K562 (cell line): ENCODE measurements around the gene MT1A. TPM values are rescaled to one million over a fixed set of nuclear protein-coding genes. Genes with fewer than 3 reads are reported as not detected.

Source experiments
- CSDE1 ChIP-seq, 2 experiments: fragments of 450-650 bp; IDR thresholded peaks; 2 replicates each; pipeline ENCODE4 v1.6.1; 2016; ENCODE audit warnings: mild to moderate bottlenecking in 1 of 2
- DIDO1 ChIP-seq: fragments of 450-650 bp; IDR thresholded peaks from 2 replicates; pipeline ENCODE4 v1.6.1; 2016; ENCODE audit warnings: low read depth, missing biosample characterization, missing genetic modification characterization
- ERF ChIP-seq: fragments of 450-650 bp; formaldehyde crosslinking; IDR thresholded peaks from 2 replicates; pipeline ENCODE4 v1.4.0; 2020; ENCODE audit warnings: mild to moderate bottlenecking, mixed read lengths
- MTA1 ChIP-seq: fragments of 450-650 bp; IDR thresholded peaks from 2 replicates; pipeline ENCODE4 v1.6.1; 2017; ENCODE audit warnings: borderline replicate concordance
- NCOA6 ChIP-seq: fragments of 450-650 bp; IDR thresholded peaks from 2 replicates; pipeline ENCODE4 v1.6.1; 2017; ENCODE audit warnings: mild to moderate bottlenecking
- NFE2 ChIP-seq: IDR thresholded peaks from 2 replicates; pipeline ENCODE4 v1.6.1; 2014; ENCODE audit warnings: antibody characterized with exemption, low read depth
- NR2F6 ChIP-seq: fragments of 450-650 bp; formaldehyde crosslinking; IDR thresholded peaks from 2 replicates; pipeline ENCODE4 v1.4.0; 2020; ENCODE audit warnings: mild to moderate bottlenecking
- ZBTB7A ChIP-seq: IDR thresholded peaks from 2 replicates; pipeline ENCODE4 v1.6.1; 2011; ENCODE audit warnings: low read depth, mild to moderate bottlenecking, low read length, moderate library complexity, borderline replicate concordance; ENCODE audit not compliant: control insufficient read depth
- ZNF263 ChIP-seq: sonication (generic); formaldehyde crosslinking; IDR thresholded peaks from 2 replicates; pipeline ENCODE4 v1.8.0; 2022; ENCODE audit warnings: mild to moderate bottlenecking, missing genetic modification reagents, borderline replicate concordance
- polyA plus RNA-seq, 8 experiments: library from polyadenylated mRNA; depleted of rRNA in 4 of 8; stranded (reverse) in 5 of 8; unstranded in 3 of 8; fragments of >200 nt; fragmentation: Nextera tagmentation in 2 of 8; fragmentation: Illumina TruSeq in 1 of 8; extraction: Ambion mirVana in 2 of 8; extraction: Trizol in 1 of 8; gene quantifications; 2 replicates each; pipeline versions ENCODE4 v1.2.1 to v1.2.3, GENCODE V29; 2011 to 2014; ENCODE audit warnings: inconsistent platforms in 1 of 8, missing spikeins in 1 of 8
- total RNA-seq, 7 experiments: library from RNA; depleted of rRNA in 6 of 7; stranded (reverse); fragments of >200 nt in 6 of 7; fragmentation: Illumina TruSeq in 2 of 7; extraction: Trizol in 2 of 7; gene quantifications; 2 replicates each; pipeline versions ENCODE4 v1.2.1 to v1.2.3, GENCODE V29; 2011 to 2021; ENCODE audit warnings: low replicate concordance in 1 of 7
- TF ChIP-seq, protein P1 (sequence below): fragments of 250-450 bp; sonication (Bioruptor Pico); IDR thresholded peaks from 2 replicates; pipeline ENCODE4 v1.9.0; 2021; ENCODE audit warnings: mild to moderate bottlenecking, inconsistent platforms
- TF ChIP-seq, protein P2 (sequence below), 2 experiments: fragments of 450-650 bp; IDR thresholded peaks; 2 replicates each; pipeline ENCODE4 v1.6.1; 2016
- TF ChIP-seq, protein P3 (sequence below): sonication (generic); formaldehyde crosslinking; IDR thresholded peaks from 2 replicates; pipeline ENCODE4 v1.8.1; 2023; ENCODE audit warnings: mild to moderate bottlenecking, missing genetic modification reagents, moderate library complexity
- TF ChIP-seq, protein P4 (sequence below), 2 experiments: IDR thresholded peaks; 2 replicates each; pipeline ENCODE4 v1.6.1; 2012; ENCODE audit warnings: improper control_type of control experiment in 2 of 2, low read depth in 2 of 2, low read length in 2 of 2, borderline replicate concordance in 1 of 2

The MT1A gene
- total and polyA plus RNA-seq, 9 of the 15 experiments (the other 6 are each of a cell fraction or from before 2014, with no cell fraction given): 0.23 TPM; not detected in 8

DNA sequence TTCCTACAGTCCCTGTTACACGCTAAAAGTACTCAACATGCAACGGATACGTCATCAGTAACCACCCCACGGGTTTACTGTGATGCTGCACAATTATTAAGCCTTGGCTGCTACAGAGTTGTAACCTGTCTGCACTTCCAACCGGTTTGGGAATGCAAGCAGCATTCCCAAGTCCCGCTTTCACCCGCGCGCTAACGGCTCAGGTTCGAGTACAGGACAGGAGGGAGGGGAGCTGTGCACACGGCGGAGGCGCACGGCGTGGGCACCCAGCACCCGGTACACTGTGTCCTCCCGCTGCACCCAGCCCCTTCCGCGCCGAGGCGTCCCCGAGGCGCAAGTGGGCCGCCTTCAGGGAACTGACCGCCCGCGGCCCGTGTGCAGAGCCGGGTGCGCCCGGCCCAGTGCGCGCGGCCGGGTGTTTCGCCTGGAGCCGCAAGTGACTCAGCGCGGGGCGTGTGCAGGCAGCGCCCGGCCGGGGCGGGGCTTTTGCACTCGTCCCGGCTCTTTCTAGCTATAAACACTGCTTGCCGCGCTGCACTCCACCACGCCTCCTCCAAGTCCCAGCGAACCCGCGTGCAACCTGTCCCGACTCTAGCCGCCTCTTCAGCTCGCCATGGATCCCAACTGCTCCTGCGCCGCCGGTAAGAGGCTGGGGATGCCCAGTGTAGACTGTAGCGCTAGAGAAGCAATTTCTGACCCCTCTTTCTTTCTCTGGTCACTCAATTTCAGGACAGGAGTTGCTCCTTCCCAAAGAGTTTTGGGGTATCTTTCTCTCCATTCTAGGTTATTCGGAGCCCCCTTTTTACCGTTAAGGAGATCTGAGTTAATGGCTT is 30.2 kb upstream of the MT1A start, which contains the start of gene MT2A (continued):
- TF ChIP-seq, protein P1, sequence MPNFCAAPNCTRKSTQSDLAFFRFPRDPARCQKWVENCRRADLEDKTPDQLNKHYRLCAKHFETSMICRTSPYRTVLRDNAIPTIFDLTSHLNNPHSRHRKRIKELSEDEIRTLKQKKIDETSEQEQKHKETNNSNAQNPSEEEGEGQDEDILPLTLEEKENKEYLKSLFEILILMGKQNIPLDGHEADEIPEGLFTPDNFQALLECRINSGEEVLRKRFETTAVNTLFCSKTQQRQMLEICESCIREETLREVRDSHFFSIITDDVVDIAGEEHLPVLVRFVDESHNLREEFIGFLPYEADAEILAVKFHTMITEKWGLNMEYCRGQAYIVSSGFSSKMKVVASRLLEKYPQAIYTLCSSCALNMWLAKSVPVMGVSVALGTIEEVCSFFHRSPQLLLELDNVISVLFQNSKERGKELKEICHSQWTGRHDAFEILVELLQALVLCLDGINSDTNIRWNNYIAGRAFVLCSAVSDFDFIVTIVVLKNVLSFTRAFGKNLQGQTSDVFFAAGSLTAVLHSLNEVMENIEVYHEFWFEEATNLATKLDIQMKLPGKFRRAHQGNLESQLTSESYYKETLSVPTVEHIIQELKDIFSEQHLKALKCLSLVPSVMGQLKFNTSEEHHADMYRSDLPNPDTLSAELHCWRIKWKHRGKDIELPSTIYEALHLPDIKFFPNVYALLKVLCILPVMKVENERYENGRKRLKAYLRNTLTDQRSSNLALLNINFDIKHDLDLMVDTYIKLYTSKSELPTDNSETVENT (CRISPR knock-in tag): peak; percentile 55; the same call in 1 of the 2 replicates
- TF ChIP-seq MTA1: no peak
- TF ChIP-seq NR2F6 (CRISPR knock-in tag): no peak
- TF ChIP-seq NFE2: peak; percentile 87
- peak; percentile 18; the same call in 1 of the 2 replicates for TF ChIP-seq ZBTB7A
- no peak for TF ChIP-seq DIDO1 (tag)
- TF ChIP-seq, protein P2, sequence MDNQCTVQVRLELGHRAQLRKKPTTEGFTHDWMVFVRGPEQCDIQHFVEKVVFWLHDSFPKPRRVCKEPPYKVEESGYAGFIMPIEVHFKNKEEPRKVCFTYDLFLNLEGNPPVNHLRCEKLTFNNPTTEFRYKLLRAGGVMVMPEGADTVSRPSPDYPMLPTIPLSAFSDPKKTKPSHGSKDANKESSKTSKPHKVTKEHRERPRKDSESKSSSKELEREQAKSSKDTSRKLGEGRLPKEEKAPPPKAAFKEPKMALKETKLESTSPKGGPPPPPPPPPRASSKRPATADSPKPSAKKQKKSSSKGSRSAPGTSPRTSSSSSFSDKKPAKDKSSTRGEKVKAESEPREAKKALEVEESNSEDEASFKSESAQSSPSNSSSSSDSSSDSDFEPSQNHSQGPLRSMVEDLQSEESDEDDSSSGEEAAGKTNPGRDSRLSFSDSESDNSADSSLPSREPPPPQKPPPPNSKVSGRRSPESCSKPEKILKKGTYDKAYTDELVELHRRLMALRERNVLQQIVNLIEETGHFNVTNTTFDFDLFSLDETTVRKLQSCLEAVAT (IDR thresholded peaks at IDR 0.05): peak in 1 of 2 experiments; percentile 21; a peak in 1 of 4 replicates
- TF ChIP-seq NCOA6: no peak
- peak; percentile 84 for TF ChIP-seq ERF
- no peak for TF ChIP-seq ZNF263
- TF ChIP-seq, protein P3, sequence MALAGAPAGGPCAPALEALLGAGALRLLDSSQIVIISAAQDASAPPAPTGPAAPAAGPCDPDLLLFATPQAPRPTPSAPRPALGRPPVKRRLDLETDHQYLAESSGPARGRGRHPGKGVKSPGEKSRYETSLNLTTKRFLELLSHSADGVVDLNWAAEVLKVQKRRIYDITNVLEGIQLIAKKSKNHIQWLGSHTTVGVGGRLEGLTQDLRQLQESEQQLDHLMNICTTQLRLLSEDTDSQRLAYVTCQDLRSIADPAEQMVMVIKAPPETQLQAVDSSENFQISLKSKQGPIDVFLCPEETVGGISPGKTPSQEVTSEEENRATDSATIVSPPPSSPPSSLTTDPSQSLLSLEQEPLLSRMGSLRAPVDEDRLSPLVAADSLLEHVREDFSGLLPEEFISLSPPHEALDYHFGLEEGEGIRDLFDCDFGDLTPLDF: no peak
- TF ChIP-seq CSDE1 (IDR thresholded peaks at IDR 0.05): no peak
- TF ChIP-seq, protein P4, sequence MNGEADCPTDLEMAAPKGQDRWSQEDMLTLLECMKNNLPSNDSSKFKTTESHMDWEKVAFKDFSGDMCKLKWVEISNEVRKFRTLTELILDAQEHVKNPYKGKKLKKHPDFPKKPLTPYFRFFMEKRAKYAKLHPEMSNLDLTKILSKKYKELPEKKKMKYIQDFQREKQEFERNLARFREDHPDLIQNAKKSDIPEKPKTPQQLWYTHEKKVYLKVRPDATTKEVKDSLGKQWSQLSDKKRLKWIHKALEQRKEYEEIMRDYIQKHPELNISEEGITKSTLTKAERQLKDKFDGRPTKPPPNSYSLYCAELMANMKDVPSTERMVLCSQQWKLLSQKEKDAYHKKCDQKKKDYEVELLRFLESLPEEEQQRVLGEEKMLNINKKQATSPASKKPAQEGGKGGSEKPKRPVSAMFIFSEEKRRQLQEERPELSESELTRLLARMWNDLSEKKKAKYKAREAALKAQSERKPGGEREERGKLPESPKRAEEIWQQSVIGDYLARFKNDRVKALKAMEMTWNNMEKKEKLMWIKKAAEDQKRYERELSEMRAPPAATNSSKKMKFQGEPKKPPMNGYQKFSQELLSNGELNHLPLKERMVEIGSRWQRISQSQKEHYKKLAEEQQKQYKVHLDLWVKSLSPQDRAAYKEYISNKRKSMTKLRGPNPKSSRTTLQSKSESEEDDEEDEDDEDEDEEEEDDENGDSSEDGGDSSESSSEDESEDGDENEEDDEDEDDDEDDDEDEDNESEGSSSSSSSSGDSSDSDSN (IDR thresholded peaks at IDR 0.05; ENCODE audit: borderline replicate concordance in 1 of 2, low read depth in 2 of 2, low read length in 2 of 2): peak in 1 of 2 experiments; percentile 80; a peak in 1 of 4 replicates
